Measurements from ENCODE around the gene SCNM1.
"Not testable (repeated sequence)": the region's sequence is repeated elsewhere in the genome, so short reads cannot be mapped to it uniquely, and the experiment has no call there.

The SCNM1 gene

GRCh38 chr1:151176514-151177045 is 10.6 kb downstream of the SCNM1 start:
- DNase-seq (ENCODE audit: low read depth) = no peak
- TF ChIP-seq MAX (IDR thresholded peaks at IDR 0.05; ENCODE audit: low read depth, low read length) = no peak
- no peak for TF ChIP-seq CTCF (IDR thresholded peaks at IDR 0.05; ENCODE audit: low read depth, low read length)
- TF ChIP-seq MYC (IDR thresholded peaks at IDR 0.05; ENCODE audit: low read depth, low read length) = no peak
- no peak for TF ChIP-seq POLR2A (IDR thresholded peaks at IDR 0.05; ENCODE audit: extremely low read depth, insufficient read length)
- no peak overlapping the region for H3K4me3 ChIP-seq (ENCODE audit: low read depth, low read length)

- no peak for DNase-seq (ENCODE audit: low read depth)
- TF ChIP-seq CTCF (IDR thresholded peaks at IDR 0.05; ENCODE audit: low read depth, low read length) (no peak), POLR2A (IDR thresholded peaks at IDR 0.05; ENCODE audit: extremely low read depth, insufficient read length) (no peak), MAX (IDR thresholded peaks at IDR 0.05; ENCODE audit: low read depth, low read length) (no peak), MYC (IDR thresholded peaks at IDR 0.05; ENCODE audit: low read depth, low read length) (no peak)
- H3K4me3 ChIP-seq (ENCODE audit: low read depth, low read length) = no peak overlapping the region
Measured at GRCh38 chr1:151184211-151184610, 18.3 kb downstream of the SCNM1 start.

GRCh38 chr1:151187205-151187604 is 21.3 kb downstream of the SCNM1 start:
- no peak for DNase-seq (ENCODE audit: low read depth)
- H3K4me3 ChIP-seq (ENCODE audit: low read depth, low read length) = no peak overlapping the region
- no peak for TF ChIP-seq POLR2A (IDR thresholded peaks at IDR 0.05; ENCODE audit: extremely low read depth, insufficient read length)

GRCh38 chr1:151188667-151189066 is 22.7 kb downstream of the SCNM1 start:
- peak overlapping the region; percentile 96 for H3K4me3 ChIP-seq (ENCODE audit: low read depth, low read length)
- DNase-seq (ENCODE audit: low read depth) = not testable (repeated sequence)

- DNase-seq (ENCODE audit: low read depth) = peak; percentile 93
- TF ChIP-seq MYC (IDR thresholded peaks at IDR 0.05; ENCODE audit: low read depth, low read length) (peak; percentile 22; the same call in 1 of the 2 replicates), MAX (IDR thresholded peaks at IDR 0.05; ENCODE audit: low read depth, low read length) (peak; percentile 52), CTCF (IDR thresholded peaks at IDR 0.05; ENCODE audit: low read depth, low read length) (no peak), POLR2A (IDR thresholded peaks at IDR 0.05; ENCODE audit: extremely low read depth, insufficient read length) (peak; percentile 72)
- peak within 1 kb of the TSS; percentile 96 for H3K4me3 ChIP-seq (ENCODE audit: low read depth, low read length)
Measured at GRCh38 chr1:151189637-151190445, 23.9 kb downstream of the SCNM1 start, which contains the start of gene VPS72. VPS72 (minus strand) TSS chr1:151190197; CDS start chr1:151190121, 76 bp downstream.

GRCh38 chr1:151192047-151192446 is 26.1 kb downstream of the SCNM1 start:
- no peak for DNase-seq (ENCODE audit: low read depth)
- no peak overlapping the region for H3K4me3 ChIP-seq (ENCODE audit: low read depth, low read length)
- TF ChIP-seq MAX (IDR thresholded peaks at IDR 0.05; ENCODE audit: low read depth, low read length) (no peak), POLR2A (IDR thresholded peaks at IDR 0.05; ENCODE audit: extremely low read depth, insufficient read length) (no peak), CTCF (IDR thresholded peaks at IDR 0.05; ENCODE audit: low read depth, low read length) (no peak), MYC (IDR thresholded peaks at IDR 0.05; ENCODE audit: low read depth, low read length) (no peak)

Data from NB4 (cell line).